Kidney (tissue), 14 donors: Measurements from ENCODE around the gene DMWD. TPM values are rescaled to one million over a fixed set of nuclear protein-coding genes. Genes with fewer than 3 reads are reported as not detected.

Source experiments
- DNase-seq, 5 donors: peaks; one replicate each; pipeline ENCODE4 v3.0.0-alpha.2; 2013 to 2020
- FAIRE-seq: peaks from 2 replicates; lab custom pipeline; 2012; peaks lifted over from hg19 to GRCh38; lab: Jason Lieb, UNC
- H3K27ac ChIP-seq, 2 donors: one replicate each; pipeline ENCODE4 v1.7.0; 2013; ENCODE audit warnings: low read depth in 2 of 2, low read length in 2 of 2, inconsistent platforms in 1 of 2
- H3K27me3 ChIP-seq: one replicate; pipeline ENCODE4 v1.7.1; 2013; ENCODE audit warnings: low read length, inconsistent platforms; ENCODE audit not compliant: control insufficient read depth, insufficient read depth
- H3K36me3 ChIP-seq, 3 donors: one replicate each; pipeline versions ENCODE4 v1.7.0 to v1.7.1; 2013; ENCODE audit warnings: low read length in 3 of 3, control low read depth in 1 of 3, inconsistent platforms in 1 of 3; ENCODE audit not compliant: insufficient read depth in 3 of 3, control insufficient read depth in 2 of 3
- H3K4me1 ChIP-seq, 3 donors: one replicate each; pipeline versions ENCODE4 v1.7.0 to v1.7.1; 2013; ENCODE audit warnings: low read length in 3 of 3, inconsistent platforms in 1 of 3, low read depth in 1 of 3; ENCODE audit not compliant: control insufficient read depth in 2 of 3, insufficient read depth in 2 of 3
- H3K4me3 ChIP-seq, 3 donors: one replicate each; pipeline versions ENCODE4 v1.7.0 to v1.8.1; 2013; ENCODE audit warnings: low read length in 3 of 3, control low read depth in 1 of 3, inconsistent platforms in 1 of 3
- H3K9ac ChIP-seq, 3 donors: one replicate each; pipeline versions ENCODE4 v1.7.0 to v1.7.1; 2013; ENCODE audit warnings: low read length in 3 of 3, control low read depth in 1 of 3, inconsistent platforms in 1 of 3
- H3K9me3 ChIP-seq, 3 donors: one replicate each; pipeline versions ENCODE4 v1.7.0 to v1.7.1; 2013; ENCODE audit warnings: low read length in 3 of 3, control low read depth in 1 of 3, inconsistent platforms in 1 of 3; ENCODE audit not compliant: control insufficient read depth in 2 of 3, insufficient read depth in 1 of 3
- intact Hi-C: fragments of 100-400 bp; cut with DNase I; formaldehyde crosslinking; loops from one replicate; pipeline ENCODE4 v1.11.1; 2022
- polyA plus RNA-seq: library from polyadenylated mRNA; stranded (reverse); fragments of 350-450 nt; fragmentation: Illumina TruSeq; extraction: RNeasy Lipid Tissue Mini Kit (QIAGEN cat#74804); gene quantifications from one replicate; pipeline ENCODE4 v1.2.3, GENCODE V29; 2014; ENCODE audit warnings: low read depth, low replicate concordance; ENCODE audit not compliant: insufficient read depth
- total RNA-seq: library from RNA; stranded (reverse); fragmentation: NEBNext Ultra II Directional; extraction: Animal tissue kit (Norgen Biotek cat#: 25700); gene quantifications from one replicate; pipeline ENCODE4 v1.2.1, GENCODE V29; 2021
- TF ChIP-seq, protein P1 (sequence below): IDR thresholded peaks from 3 replicates; pipeline ENCODE4 v1.5.1; 2012; ENCODE audit warnings: mild to moderate bottlenecking, moderate library complexity, borderline replicate concordance; ENCODE audit not compliant: insufficient read depth; ENCODE audit errors: extremely low read depth
- donor health status: control.
- donor health status: control.
- donor health status: control.
- donor health status: control.
- donor health status: control.
- donor health status: DM: yes; HTN: yes; CAD: no.
- donor health status: Normal renal cell carcinoma (clear cell type).

Gene DMWD
- total and polyA plus RNA-seq, 2 donors from 2014 or later: 22.2 to 60.9 TPM

DNA sequence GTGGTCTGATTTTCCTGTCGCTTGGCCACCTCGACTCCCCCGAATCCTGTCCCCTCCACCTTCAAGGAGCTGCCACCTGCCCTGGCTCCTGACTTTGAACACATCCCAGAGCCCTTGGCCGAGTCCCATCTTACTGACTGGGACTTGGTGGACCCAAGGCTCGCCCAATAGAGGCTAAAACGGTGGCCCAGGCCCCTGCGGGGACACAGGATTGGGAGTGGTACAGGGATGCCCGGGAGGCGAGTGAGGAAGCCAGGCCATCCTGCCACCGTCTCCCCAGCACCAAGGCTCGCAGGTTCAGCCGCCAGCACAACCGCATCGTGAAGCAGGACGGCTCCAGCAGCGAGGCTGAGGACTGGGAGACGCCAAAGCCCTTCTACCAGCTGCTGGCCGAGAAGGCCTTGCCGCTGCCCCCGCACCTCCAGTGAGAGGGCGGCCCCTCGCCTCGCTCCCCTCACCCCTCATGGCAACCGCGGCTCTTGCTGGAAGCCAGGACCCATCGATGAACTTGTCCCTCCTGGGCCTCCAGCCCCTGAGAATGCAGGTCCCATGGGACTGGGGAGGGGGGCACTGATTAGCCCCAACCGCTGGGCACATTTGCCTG lies 28.9 kb downstream of the DMWD start:
- TF ChIP-seq, protein P1, sequence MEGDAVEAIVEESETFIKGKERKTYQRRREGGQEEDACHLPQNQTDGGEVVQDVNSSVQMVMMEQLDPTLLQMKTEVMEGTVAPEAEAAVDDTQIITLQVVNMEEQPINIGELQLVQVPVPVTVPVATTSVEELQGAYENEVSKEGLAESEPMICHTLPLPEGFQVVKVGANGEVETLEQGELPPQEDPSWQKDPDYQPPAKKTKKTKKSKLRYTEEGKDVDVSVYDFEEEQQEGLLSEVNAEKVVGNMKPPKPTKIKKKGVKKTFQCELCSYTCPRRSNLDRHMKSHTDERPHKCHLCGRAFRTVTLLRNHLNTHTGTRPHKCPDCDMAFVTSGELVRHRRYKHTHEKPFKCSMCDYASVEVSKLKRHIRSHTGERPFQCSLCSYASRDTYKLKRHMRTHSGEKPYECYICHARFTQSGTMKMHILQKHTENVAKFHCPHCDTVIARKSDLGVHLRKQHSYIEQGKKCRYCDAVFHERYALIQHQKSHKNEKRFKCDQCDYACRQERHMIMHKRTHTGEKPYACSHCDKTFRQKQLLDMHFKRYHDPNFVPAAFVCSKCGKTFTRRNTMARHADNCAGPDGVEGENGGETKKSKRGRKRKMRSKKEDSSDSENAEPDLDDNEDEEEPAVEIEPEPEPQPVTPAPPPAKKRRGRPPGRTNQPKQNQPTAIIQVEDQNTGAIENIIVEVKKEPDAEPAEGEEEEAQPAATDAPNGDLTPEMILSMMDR: no peak
- H3K36me3 ChIP-seq: no peaks in the 10 kb centered on the region
- FAIRE-seq: no peak
- peak overlapping the region in 1 of 3 donors; percentile 58 for H3K9ac ChIP-seq
- no peaks in the 10 kb centered on the region for H3K27me3 ChIP-seq
- peak overlapping the region in 1 of 2 donors; percentile 69 for H3K27ac ChIP-seq
- H3K4me1 ChIP-seq: peaks cover 0 to 18% (median 0%) of the 10 kb centered on the region in 3 donors
- H3K9me3 ChIP-seq: no peaks in the 10 kb centered on the region
- no peak overlapping the region for H3K4me3 ChIP-seq
- intact Hi-C loops: no loop called here
- peak in 4 of 5 donors; percentile 66 to 84 (median 74) for DNase-seq

DNA sequence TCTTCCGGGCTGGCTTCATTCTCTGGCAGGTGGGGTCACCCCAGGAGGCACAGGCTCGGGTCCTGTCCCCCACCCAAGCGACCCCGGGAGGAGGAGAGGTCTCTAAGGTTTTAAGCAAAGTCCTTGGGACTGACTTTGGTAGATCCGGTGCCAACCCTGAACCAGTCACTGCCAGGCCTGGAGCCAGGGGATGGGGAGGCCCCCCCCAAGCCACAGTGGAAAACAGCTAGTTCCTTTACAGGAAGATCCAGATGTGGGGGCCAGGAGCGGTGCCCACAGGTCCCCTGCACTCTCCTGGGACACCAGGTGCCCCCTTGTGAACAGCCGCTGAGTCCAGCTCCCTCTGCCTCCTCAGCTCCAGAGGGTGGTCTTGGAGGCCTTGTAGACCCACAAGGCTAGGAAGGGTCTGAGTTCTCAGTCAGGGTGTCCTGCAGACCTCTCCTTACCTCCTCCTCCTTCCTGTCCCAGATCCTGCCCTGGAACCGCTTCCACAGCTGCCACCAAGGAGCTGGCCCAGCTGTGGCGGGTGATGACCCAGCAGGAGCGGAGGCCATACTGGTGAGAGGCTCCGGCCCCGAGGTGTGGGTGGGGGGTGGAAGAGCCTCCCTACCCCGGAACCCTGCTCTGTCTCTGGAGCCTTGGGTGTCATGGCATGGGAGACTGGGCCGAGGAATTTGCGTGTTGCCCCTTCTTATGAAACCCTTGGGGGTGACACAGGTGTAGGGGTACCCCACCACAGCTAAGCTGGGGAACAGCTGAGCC lies 29.6 kb downstream of the DMWD start:
- no peaks in the 10 kb centered on the region for H3K36me3 ChIP-seq
- H3K4me1 ChIP-seq: peaks cover 0 to 18% (median 0%) of the 10 kb centered on the region in 3 donors
- H3K27ac ChIP-seq: no peak overlapping the region
- H3K27me3 ChIP-seq: no peaks in the 10 kb centered on the region
- FAIRE-seq (no peak), DNase-seq (peak in 1 of 5 donors; percentile 64)
- intact Hi-C loops: no loop called here
- no peaks in the 10 kb centered on the region for H3K9me3 ChIP-seq
- H3K4me3 ChIP-seq: no peak overlapping the region
- TF ChIP-seq, protein P1: no peak
- peak overlapping the region in 1 of 3 donors; percentile 58 for H3K9ac ChIP-seq

DNA sequence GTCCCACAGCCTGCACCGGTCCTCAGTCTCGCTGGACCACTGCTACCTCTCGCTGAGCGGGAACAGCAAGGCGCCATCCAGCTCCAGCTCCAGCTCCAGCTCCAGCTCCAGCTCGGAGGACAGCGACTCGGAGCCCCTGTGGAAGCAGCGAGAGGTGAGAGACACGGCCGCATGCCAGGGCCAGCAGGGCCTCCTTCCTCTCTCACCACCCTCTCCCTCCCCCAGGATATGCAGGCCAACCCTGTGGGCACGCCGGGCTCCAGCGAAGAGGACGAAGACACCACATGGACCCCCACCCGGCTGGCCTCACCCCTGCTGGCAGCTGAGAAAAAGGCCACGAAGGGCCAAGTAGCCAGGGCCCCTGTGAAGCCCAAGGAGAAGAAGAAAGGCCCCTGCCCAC lies 30.9 kb downstream of the DMWD start:
- Histone ChIP-seq H3K4me1 (peaks cover 0 to 15% (median 0%) of the 10 kb centered on the region in 3 donors), H3K4me3 (no peak overlapping the region), H3K9ac (no peak overlapping the region), H3K36me3 (no peaks in the 10 kb centered on the region), H3K27me3 (no peaks in the 10 kb centered on the region), H3K9me3 (no peaks in the 10 kb centered on the region), H3K27ac (no peak overlapping the region)
- TF ChIP-seq, protein P1: no peak
- DNase-seq (no peak), FAIRE-seq (no peak)
- intact Hi-C loops: no loop called here
